OCI-LY3 (cell line): ENCODE data around the gene PBX4.

Experiments used
- EZH2phosphoT487 ChIP-seq: fragments of 200-600 bp; shearing (Covaris generic); IDR thresholded peaks from 2 replicates; pipeline ENCODE4 v1.6.1; 2018; ENCODE audit warnings: antibody characterized with exemption, mixed run types, low read depth
- TF ChIP-seq, protein P1 (sequence below): fragments of 200-600, 300-600 bp; sonication (generic); IDR thresholded peaks from 2 replicates; pipeline ENCODE4 v1.5.1; 2014; ENCODE audit warnings: antibody characterized with exemption, low read length, low read depth

DNA sequence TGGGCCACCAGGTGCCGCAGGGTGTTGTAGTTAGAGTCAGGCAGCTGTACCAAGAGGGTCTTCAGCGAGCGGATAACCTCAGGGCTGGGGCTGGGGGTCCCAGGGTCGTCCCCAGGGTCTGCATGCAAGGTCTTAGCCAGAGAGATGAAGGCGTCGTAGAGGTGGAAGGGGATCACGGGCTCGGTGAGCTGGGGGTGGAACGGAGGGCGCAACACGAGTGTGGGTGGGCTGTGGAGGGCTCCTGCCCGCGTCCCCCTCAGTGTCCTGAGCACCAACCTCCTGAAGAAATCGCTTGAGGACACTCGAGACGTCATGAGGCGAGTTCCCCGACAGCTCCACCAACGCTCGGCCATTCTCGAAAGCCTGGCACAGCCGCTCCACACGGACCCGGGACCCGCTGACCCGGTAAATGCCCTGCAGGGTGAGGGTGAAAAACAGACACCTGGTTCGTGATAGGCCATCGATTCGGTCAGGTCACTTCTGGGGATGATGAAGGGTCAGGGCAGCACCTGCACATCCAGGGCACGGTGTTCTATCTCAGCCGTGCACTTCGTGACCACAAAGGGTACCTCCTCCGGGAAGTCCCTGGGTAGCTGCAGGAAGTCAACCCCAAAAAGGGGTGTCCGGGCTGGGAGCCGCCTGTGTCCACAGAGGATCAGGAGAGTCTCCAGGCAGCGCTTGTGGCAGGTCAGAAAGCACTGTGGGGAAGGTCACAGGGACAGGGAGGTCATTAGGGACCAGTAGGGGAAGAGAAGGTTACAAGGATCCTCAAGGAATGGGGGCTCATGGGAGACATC lies 16.2 kb upstream of the PBX4 start:
- TF ChIP-seq, protein P1, sequence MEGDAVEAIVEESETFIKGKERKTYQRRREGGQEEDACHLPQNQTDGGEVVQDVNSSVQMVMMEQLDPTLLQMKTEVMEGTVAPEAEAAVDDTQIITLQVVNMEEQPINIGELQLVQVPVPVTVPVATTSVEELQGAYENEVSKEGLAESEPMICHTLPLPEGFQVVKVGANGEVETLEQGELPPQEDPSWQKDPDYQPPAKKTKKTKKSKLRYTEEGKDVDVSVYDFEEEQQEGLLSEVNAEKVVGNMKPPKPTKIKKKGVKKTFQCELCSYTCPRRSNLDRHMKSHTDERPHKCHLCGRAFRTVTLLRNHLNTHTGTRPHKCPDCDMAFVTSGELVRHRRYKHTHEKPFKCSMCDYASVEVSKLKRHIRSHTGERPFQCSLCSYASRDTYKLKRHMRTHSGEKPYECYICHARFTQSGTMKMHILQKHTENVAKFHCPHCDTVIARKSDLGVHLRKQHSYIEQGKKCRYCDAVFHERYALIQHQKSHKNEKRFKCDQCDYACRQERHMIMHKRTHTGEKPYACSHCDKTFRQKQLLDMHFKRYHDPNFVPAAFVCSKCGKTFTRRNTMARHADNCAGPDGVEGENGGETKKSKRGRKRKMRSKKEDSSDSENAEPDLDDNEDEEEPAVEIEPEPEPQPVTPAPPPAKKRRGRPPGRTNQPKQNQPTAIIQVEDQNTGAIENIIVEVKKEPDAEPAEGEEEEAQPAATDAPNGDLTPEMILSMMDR, result no peak
- no peak for TF ChIP-seq EZH2phosphoT487
